ENCODE measurements around the gene PRDM16.
"Not testable (repeated sequence)": the region's sequence is repeated elsewhere in the genome, so short reads cannot be mapped to it uniquely, and the experiment has no call there.

The PRDM16 gene

GRCh38 chr1:3082051-3082450 lies 13.0 kb downstream of the PRDM16 start:
- DNase-seq (ENCODE audit: low spot score) = no peak

GRCh38 chr1:3082571-3083516 lies 13.8 kb downstream of the PRDM16 start:
- DNase-seq (ENCODE audit: low spot score) = no peak

GRCh38 chr1:3084154-3084553 lies 15.2 kb downstream of the PRDM16 start:
- DNase-seq (ENCODE audit: low spot score) = no peak

- DNase-seq (ENCODE audit: low spot score) = no peak
Observed at GRCh38 chr1:3084726-3085125, 15.7 kb downstream of the PRDM16 start.

- no peak for DNase-seq (ENCODE audit: low spot score)
Observed at GRCh38 chr1:3085721-3086120, 16.7 kb downstream of the PRDM16 start.

GRCh38 chr1:3086272-3086974 lies 17.4 kb downstream of the PRDM16 start:
- DNase-seq (ENCODE audit: low spot score) = no peak

- no peak for DNase-seq (ENCODE audit: low spot score)
Observed at GRCh38 chr1:3087049-3087448, 18.0 kb downstream of the PRDM16 start.

- not testable (repeated sequence) for DNase-seq (ENCODE audit: low spot score)
Observed at GRCh38 chr1:3087946-3088668, 19.1 kb downstream of the PRDM16 start.

- DNase-seq (ENCODE audit: low spot score) = no peak
Observed at GRCh38 chr1:3089490-3089889, 20.5 kb downstream of the PRDM16 start.

GRCh38 chr1:3091334-3091733 lies 22.3 kb downstream of the PRDM16 start:
- no peak for DNase-seq (ENCODE audit: low spot score)

- no peak for DNase-seq (ENCODE audit: low spot score)
Observed at GRCh38 chr1:3092530-3092929, 23.5 kb downstream of the PRDM16 start.

- no peak for DNase-seq (ENCODE audit: low spot score)
Observed at GRCh38 chr1:3093898-3094626, 25.1 kb downstream of the PRDM16 start.

- no peak for DNase-seq (ENCODE audit: low spot score)
Observed at GRCh38 chr1:3094863-3095780, 26.1 kb downstream of the PRDM16 start.

GRCh38 chr1:3096345-3096744 lies 27.3 kb downstream of the PRDM16 start:
- no peak for DNase-seq (ENCODE audit: low spot score)

GRCh38 chr1:3097231-3097630 lies 28.2 kb downstream of the PRDM16 start:
- DNase-seq (ENCODE audit: low spot score) = no peak

GRCh38 chr1:3097861-3098260 lies 28.9 kb downstream of the PRDM16 start:
- no peak for DNase-seq (ENCODE audit: low spot score)

GRCh38 chr1:3099861-3100260 lies 30.9 kb downstream of the PRDM16 start:
- no peak for DNase-seq (ENCODE audit: low spot score)

- DNase-seq (ENCODE audit: low spot score) = no peak
Observed at GRCh38 chr1:3101124-3101939, 32.3 kb downstream of the PRDM16 start.

GRCh38 chr1:3102641-3103040 lies 33.6 kb downstream of the PRDM16 start:
- no peak for DNase-seq (ENCODE audit: low spot score)
